Activated gamma-delta T cell treated with anti-CD3 and anti-CD28 coated beads, Interleukin-2, amount 50 U/mL, for 16 hours (primary cell): ENCODE measurements around the gene TNFRSF18.

Experiments
- DNase-seq: peaks from one replicate; pipeline ENCODE4 v3.0.0-alpha.2; 2020; ENCODE audit warnings: low read depth

The TNFRSF18 gene

DNA sequence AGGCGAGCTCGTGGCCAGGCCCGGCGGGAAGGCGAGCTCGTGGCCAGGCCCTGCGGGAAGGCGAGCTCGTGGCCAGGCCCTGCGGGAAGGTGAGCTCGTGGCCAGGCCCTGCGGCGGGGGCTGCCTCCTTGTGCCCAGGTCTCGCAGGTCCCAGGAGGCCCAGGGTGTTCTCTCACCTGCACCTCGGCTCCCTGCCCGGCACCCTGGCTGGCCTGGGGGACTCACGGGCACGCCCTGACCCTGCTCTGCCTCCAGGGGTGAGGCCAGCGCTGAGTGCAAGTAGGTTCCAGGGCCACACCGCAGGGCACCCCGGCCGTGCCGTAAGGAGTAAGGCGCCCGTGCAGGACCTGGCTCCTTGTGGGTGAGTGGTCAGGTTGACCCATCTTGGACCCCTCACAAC, 21.0 kb upstream of the TNFRSF18 start:
- DNase-seq = no peak

DNA sequence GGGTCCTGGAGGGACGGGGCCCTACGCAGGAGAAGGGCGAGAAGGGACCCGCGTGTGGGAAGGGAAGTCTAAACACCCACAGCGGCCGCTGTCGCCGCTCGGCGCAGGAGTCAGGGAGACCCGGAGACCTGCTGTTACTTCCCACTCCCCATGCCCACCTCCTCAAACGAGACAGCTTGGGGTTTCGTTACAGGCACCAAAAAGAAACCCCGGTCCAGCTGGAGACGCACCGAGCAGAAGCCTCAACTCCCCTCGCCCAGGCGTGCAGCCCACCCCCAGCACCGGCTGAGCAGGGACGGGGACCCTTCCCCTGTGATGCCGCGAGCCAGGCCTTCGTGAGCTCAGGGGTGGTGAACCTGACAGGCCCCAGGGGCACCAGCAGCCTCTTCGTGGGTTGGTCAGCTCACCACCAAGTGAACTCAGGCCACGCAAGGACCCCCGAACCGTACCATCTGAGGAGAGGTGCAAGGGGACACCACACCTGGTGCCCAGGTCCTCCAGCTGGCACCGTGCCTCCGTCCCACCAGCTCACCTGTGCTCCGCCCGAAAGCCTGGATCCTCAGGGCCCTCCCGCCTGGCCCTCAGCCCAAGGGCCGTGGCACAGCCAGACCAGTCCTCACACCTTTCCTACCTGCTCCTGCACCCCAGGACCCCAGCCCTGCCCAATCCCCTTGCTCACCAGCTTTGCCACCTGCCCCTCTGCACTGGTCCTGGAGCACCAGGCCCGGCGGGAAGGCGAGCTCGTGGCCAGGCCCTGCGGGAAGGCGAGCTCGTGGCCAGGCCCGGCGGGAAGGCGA, 20.4 kb upstream of the TNFRSF18 start:
- DNase-seq = no peak

DNA sequence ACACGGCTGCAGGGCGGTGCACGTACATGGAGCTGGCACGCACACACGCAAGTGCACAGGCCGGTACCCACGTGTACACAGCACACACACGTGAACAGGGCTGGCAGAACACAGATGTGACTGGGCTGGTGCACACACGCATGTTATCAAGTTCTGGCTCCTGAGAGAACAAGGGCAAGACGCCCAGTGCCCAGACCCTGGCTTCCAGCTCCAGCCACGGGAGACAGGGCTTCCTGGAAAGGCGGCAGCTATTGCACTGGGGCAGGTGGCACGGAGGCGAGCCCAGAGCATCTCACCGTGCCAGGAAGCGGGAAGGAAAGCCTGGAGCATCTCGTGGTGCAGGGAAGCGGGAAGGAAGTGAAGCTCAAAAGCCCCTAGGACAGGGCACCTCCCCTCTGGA, 19.5 kb upstream of the TNFRSF18 start:
- DNase-seq = no peak

DNA sequence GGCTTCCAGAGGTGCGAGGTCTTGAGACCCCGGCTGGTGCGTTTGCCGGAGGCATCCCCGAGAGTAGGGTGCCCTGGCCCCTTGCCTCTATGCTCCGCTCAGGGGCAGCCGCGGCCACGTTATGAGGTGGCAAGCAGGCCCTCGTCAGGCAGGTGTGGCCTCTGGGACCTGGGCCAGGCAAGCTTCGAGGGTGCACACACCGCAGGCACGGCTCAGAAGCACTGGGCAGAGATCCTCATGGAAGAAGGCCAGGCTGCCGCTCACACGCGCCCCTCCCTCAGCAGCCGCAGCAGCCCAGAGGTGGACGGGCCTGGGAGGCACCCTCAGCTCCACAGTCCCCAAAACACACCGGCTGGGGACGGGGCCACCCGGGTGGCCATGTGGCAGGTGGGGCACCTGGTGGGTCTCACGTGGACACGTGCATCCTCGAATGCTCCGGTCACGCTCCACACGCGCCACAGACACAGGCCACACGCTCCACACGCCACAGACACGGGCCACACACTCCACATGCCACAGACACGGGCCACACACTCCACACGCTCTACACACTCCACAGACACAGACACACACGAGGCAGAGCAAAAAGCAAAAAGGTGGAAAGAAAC, 18.9 kb upstream of the TNFRSF18 start:
- DNase-seq = no peak

- no peak for DNase-seq
These were observed 17.5 kb upstream of the TNFRSF18 start for GRCh38 chr1:1223891-1224290.

DNA sequence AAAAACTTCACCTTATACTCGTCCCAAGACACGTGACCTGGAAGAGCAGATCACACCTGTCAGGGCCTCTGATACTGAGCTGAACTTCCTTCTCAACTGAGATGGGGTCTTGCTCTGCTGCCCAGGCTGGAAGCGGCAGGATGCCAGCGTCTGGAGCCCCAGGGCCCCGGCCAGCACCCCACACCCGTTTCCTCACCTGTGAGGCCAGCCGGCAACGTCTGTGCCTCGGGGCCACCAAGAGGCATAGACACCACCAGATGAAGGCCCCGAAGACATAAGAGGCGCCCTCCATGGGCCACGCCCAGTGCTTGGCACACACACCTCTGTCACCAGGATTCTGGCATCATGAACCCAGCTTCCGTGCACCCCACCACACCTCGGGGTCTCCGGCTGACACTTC, 16.9 kb upstream of the TNFRSF18 start:
- no peak for DNase-seq

DNA sequence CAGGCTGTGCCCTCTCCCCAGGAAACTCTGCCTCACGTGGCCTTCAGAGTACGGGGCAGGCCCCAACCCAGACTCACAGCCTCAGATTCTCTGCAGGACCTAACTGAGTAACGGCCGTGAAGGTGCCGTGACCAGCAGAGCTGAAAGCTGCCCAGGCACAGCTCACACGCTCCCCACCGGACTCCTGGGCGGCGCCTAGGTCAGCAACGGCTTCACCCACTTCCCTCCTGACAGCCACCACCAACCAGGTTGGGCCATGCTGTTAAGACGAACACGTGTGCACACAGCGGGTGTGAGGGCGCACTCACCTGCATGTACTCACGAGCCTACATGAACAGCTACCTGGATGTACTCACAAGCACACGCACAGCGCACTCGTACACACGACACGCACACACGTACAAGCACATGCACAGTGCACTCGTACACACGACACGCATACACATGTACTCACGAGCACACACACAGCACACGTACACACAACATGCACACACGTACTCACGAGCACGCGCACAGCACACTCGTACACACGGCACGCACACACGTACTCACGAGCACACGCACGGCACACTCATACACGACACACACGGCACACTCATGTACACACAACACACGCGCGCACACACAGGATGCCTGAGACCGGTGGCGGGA, 16.3 kb upstream of the TNFRSF18 start:
- DNase-seq = no peak

GRCh38 chr1:1221887-1222574, 15.6 kb upstream of the TNFRSF18 start:
- DNase-seq = no peak

- no peak for DNase-seq
These were observed 13.8 kb upstream of the TNFRSF18 start for GRCh38 chr1:1220197-1220596.

DNA sequence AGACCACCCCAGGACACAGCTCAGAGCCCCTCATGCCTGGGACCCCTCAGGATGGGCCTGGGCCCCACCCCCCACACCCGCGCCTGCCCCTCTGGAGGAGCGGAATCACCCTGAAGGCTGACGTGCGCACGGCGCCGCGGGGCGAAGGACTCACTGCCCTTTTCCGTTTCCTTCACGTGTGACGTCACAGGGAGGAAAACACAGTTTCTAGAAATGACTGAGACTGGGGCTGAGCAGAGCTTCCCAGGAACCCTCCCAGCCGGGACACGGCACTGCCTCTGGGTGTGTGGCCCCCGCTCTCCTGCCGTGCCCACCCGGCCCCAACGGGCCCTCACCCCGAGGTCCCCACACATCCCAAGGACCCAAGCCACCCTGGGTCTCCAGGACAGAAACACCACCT, 12.9 kb upstream of the TNFRSF18 start:
- DNase-seq = no peak

DNA sequence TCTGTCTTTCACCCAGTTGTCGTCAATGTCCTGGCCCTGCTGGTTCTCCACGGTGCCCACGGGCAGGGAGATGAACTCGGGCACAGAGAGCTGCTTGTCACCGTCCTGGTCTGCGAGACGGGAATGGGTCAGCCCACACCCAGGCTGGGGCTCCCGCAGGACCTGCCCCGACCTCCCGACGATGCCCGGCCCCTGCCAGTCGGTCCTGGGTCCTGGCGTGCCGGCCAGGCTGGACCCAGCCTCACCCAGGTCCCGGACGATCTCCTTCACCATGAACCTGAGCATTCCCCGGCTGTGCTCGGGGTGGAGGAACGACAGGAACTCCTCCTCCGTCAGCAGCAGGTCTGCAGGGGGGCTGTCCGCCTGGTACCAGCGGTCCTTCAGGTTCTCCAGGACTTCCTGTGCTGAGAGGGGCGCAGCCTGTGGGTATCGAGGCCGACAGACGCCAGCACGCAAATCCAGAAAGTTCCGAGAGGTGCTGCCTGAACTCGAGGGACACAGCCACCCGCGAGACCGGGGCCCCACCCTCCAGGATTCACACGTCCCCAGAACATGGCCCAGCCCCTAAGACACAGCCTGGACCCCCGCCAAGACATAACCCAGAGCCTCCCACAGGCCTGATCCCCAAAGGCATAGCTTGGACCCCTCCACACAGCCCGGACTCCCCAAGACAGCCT, 12.3 kb upstream of the TNFRSF18 start:
- no peak for DNase-seq

- no peak for DNase-seq
These were observed 11.5 kb upstream of the TNFRSF18 start for GRCh38 chr1:1217621-1218523.

DNA sequence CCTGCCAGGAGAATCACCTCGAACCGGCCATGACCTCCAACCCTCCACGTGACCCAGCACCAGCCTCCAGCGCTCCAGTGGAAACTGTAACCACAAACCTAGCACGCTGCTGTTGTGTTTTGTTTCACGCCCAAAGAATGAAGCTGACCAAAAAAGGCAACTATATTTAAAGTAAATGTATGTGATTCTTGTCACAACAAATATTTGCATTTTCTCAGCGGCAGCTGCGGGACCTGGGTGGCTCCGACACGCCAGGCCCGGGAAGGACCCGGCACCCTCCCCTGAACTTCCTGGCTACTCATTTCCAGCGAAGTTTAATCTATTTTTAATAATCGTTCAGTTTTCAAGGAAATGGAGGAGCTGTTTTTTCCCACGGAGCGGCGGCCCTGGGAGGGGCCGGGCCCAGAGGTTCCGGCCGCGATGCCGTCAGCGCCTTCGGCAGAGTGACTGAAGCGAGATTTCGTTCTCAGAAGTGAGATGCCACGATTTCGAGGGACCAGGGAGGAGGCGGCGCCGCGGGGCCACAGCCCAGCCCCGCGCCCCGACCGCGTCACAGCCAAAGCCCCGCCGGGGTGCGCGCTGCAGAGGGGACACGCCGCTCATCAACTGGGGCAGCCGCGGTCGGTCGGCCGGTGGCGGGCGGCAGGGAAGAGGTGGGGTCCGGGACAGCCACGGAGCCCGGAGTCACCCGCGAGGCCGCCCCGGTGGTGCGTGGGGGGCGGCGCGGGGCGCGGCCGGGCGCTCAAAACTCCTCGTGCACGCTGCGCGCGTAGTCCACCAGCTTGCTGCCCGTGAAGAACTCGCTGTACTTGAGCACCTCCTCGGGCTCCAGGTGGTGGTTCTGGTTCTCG, 10.6 kb upstream of the TNFRSF18 start:
- DNase-seq = no peak

DNA sequence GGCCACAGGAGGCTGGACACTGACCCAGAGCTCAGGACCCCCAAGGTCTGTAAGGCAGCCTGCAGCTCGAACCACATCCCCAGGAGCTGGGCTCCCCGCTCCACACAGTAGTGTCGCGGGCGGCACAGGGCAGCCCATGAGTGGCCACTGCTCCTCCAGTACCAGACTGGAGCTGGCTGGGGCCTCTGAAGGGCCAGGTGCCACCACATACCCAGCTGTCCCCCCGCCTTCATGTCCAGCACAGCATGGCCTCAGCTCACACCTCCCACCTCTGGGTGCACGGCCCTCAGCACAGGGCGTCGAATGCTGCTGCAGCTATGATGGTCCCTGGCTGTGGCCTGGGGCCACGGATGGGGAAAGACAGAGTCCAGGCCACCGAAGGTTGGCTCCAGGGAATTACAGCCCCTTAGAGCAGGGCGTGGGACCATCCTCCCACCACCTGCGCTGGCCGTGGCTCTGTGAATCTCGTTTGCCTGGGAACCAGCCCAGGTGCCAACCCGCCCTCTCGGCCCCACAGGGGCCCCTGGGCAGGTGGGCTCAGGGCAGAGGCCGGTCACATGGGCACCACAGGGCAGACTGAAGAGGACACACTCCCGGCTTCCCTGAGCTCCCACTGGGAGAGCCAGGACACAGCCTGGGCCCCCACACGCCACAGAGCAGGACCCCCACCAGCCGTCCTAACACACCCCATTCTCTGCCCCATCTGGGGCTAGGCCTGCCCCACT, 9.7 kb upstream of the TNFRSF18 start:
- no peak for DNase-seq

DNA sequence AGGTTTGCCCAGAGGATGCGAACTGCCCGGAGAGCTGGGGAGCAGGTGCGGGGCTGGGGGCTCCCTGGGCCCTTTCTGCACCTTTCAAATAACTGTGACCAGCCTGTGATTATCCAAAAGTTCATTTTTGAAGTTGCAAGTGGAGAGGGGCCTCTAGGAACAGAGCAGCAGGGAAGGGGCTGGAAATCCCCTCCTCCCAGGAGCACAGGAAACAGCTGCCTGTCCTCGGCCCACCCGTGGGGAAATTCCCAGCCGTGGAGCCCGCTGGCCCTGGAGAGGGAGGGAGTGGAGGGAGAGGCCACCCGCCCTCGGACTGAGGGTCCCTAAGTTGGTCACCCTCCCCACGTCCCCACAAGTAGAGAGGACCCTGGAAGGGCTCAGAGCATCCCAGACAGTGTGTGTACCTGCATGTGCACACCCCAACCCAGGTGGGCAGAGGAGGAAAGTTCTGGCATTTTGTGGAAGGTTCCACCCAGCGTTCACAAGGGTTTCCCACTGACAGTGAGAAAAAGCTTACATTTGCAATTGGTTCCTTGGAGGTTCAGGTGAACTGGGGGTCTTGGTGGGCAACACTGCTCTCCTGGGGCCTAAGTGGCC, 8.8 kb upstream of the TNFRSF18 start:
- no peak for DNase-seq

- DNase-seq = no peak
These were observed 7.2 kb upstream of the TNFRSF18 start, which contains the start of gene TNFRSF4 for GRCh38 chr1:1213345-1214265. Gene TNFRSF4 (minus strand): TSS chr1:1214153. CDS start chr1:1214127, 26 bp downstream.

DNA sequence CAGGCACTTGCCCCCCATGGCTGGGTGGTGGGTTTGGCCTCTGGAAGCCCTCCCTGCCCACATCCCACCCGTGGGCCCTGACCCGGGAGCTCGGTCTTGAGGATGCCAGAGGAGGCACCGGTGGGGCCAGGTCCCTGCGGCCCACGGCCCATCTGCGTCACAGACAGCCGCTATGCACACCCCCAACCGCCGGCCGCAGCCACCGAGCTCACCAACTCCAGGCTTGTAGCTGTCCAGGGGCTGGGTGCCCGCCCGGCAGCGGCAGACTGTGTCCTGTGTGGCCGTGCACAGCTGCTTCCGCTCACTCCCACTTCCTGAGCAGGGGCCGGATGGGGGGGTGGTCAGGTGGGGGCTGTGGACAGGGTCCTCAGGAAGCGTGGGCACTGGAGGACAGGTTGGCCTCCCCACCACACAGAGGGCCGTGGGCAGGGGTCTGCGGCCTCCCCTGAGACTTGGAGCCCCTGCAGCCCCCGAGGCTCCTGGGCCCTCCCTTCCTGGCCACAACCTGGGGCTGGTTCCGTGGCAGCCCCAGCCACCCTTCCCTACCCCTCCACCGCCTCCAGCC, 6.5 kb upstream of the TNFRSF18 start:
- no peak for DNase-seq
